Right hindlimb (tissue), 1 donor: ENCODE measurements around the gene FBXL20.
"Not testable (repeated sequence)": the region's sequence is repeated elsewhere in the genome, so short reads cannot be mapped to it uniquely, and the experiment has no call there.

Source experiments
- DNase-seq: peaks from one replicate; pipeline ENCODE4 v3.0.0-alpha.2; 2018

The FBXL20 gene, protein sequence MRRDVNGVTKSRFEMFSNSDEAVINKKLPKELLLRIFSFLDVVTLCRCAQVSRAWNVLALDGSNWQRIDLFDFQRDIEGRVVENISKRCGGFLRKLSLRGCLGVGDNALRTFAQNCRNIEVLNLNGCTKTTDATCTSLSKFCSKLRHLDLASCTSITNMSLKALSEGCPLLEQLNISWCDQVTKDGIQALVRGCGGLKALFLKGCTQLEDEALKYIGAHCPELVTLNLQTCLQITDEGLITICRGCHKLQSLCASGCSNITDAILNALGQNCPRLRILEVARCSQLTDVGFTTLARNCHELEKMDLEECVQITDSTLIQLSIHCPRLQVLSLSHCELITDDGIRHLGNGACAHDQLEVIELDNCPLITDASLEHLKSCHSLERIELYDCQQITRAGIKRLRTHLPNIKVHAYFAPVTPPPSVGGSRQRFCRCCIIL

DNA sequence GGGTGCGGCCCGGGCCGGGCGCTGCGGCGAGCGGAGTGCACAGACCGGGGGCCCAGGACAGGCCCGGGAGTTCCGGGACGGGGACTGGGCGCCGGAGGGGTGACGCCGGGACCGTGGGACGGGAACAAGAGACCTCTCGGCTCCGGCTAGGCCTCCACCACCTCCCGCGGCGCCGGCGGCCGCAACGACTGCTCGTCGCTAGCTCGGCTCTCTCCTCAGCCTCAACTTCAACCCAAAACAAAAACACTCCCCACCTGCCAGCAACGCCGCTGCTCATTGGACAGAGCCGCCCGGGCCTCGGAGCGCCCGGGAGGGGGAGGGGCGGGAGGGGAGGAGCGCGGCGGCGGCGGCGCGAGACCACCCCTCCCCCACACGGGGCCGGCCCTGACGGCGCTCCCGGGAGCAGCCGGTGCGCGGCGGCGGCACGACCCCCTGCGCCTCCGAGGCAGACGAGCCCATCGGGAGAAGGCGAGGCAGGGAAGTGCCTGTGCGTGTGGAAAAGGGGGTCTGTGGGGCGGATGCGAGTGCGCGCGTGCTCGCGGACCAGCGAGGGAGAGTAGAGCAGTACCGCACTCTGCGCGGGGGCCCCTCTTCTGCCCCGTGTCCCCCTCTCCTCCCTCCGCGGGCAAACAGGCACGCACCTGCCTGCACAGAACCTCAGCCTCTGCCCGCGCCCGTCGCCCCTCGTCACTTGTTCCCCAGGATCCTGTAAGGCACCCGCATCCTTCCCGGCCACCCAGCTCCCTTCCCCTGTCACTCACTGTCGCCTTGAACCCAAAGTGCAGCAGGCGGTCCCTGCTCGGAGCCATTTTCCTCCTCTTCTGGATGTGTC, at the start of gene FBXL20:
Gene FBXL20, minus strand, starts transcription at position 215 of the 832 bp plus-strand sequence. CDS start 224 bp downstream, outside the sequence.
- peak; percentile 95 for DNase-seq

DNA sequence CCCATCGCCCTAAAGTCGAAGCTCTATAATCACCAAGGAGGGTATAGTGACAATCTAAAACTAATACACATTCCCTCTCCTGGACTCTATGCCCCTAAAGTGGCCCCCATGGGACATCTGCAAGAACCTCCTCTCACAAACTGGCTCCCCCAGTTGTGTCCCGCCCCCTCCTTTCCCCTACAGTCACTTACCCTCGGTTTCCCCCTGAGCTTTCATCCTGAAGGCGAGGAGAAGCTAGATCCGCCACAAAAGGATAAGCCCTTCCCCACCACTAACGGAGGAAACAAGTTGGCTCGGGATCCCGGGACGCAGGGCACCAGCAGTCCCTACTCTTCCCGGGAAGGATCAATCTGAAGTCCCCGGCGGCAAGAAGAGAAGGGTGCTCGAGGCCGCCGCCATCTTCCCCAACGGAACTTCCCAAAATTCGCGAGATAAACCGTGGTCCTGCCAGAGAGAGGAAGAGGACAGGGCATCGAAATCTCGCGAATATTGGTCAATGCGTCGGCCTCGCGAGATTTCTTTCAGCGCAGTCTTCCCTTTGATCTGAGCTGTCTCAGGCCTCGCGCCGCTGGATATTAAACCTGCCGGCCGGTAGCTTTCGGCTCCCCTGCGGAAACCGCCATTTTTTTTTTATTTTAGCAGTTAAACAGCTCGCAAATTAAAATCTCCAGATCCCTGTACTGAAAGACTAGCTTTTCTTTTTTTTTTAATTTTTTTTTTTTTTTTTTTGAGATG, 49.6 kb upstream of the FBXL20 start, which contains the start of gene MED1:
Gene MED1, minus strand, starts transcription at position 417 of the 735 bp plus-strand sequence. Its CDS starts 201 bp downstream, at position 216.
- DNase-seq = peak; percentile 97

DNA sequence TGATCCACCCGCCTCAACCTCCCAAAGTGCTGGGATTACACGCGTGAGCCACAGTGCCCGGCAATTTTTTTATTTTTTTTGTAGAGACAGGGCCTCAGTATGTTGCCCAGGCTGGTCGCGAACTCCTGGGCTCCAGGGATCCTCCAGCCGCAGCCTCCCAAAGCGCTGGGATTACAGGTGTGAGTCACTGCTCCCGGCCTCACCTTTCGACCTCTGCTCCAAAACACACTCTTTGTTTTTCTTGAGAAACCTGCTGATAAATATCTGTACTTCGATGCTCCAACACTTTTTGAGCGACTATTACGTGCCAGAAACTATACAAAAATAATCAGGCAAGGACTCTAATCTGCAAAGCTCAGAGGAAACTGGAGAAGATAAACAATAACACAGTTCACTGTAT, 48.6 kb upstream of the FBXL20 start:
- DNase-seq = no peak

DNA sequence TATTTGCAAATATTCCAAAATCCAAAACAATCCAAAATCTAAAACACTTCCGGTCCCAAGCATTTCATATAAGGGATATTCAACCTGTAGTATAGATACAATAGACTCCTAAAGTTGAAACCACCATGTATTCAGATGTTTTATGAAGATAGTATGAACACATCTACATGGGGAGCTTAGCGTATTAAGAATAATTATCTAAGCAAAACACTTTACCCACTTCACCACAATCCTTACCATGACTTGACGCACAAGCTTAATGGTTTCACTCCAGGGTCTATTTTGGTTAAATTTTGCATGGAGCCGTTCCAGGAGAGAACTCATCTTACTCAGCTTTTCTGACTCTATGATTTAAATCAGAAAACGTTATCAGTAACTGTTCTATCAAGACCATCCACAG, 46.1 kb upstream of the FBXL20 start:
- DNase-seq = no peak

DNA sequence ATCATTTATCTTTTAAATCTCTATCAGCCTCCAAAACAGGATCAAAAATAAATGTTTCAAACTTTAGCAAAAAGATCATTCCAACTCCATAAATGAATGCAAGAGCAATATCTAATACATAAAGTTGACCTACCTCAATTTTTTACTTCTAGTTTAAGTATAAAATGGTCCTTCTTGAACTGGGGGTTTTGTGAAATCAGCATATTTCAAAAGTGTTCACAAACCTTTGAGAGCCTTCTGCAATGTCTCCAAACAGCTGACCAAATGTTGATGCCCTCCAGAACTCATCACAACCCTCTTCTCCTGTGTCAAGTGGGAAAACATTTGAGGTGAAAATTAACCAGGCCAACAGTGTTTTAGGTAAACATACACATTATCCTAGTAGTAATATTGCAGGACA, 41.9 kb upstream of the FBXL20 start:
- no peak for DNase-seq

DNA sequence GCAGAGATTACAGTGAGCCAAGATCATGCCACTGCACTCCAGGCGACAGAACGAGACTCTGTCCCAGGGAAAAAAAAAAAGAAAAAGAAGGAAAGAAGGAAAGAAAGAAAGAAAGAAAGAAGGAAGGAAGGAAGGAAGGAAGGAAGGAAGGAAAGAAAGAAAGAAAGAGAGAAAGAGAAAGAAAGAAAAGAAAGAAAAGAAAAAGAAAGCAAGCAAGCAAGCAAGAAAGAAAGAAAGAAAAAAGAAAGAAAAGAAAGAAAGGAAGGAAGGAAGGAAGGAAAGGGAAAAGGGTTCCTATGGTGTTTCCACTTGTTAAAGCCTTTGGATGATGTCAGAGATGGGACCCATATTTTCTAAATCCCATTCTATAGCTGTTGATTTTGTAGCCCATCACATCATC, 38.4 kb upstream of the FBXL20 start:
- not testable (repeated sequence) for DNase-seq

DNA sequence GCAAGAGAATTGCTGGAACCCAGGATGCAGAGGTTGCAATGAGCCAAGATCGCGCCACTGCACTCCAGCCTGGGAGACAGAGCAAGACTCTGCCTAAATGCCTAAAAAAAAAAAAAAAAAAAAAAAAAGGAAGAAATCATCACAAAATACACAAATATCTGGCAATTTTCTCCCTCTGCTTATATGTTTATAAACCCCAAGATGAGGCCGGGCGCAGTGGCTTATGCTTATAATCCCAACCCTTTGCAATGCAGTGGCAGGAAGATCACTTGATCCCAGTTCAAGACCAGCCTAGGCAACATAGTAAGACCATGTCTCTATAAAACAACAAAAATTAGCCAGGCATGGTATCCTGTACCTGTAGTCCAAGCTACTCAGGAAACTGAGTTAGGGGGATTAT, 28.2 kb upstream of the FBXL20 start:
- DNase-seq = no peak

DNA sequence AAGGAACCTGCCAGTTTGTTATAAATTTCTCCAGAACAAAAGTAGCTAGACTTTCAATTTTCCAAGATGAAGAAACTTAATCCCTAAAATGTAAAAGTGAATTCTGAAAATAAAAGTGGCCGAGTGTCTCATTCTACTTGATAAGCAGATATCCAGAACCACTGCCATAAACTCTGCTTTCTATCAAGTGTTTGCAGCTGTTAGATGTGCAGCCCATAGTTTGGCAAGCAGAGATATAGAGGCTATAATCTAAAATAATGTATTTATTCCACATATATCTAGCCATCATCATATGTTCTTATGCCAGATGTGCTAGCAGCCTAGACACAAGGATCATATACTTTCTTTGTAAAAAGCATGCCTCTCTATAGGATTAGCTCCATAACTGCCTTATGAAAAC, 14.7 kb upstream of the FBXL20 start:
- no peak for DNase-seq

DNA sequence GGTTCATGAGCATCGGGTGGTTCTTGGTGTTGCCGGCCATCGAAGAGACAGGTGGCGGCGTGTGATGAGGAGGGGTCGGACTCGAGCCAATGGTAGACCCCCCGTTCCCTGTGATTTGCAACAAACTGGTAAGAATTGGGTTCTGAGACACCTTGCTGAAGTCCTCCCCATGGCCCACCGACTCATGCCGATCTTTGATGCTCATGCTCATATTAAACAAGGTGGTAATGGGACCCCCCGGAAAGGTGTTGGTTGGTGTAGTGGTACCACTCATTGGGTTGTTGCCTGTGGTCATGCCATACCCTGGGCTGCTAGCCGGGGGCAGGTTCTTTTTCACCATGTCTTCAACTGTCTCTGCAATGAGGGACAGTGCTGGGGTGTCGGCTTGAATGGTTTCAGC, 8.9 kb upstream of the FBXL20 start:
- no peak for DNase-seq

DNA sequence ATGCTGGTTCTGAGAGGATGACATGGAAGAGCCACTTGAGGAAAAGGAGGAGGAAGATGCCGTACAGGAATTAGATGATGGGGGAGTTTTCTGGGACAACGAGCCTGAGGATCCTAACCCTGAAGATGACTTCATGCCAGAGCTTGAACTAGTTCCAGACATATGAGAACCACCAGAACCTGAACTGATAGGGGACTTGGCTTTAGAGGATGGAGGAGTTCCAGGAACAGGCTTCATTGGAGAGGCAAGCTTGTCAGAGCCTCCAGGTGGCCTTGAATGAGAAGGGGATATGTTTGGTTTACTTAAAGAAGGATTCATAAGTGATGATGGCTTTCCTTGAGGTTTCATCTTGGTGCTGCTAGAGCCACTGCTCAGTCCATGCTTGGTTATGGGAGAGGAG, 6.9 kb upstream of the FBXL20 start:
- no peak for DNase-seq

DNA sequence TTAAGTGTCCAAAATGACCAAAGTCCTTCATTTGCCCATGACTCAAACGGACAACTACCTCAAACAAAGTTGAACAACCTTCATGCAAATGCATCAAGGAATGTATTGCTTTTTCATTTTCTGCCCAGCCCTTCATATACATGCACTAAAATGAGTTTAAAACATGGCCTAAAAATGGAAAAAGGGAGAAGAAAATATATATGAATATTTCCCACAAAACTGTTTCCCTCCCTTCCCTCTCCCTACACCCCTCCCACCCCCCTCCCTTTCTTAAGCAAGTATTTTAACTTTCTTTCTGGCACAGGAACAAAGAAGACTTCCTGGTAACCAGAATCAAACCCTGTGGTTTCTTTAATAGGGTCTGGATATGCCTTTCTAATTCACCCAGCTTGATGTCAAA, 5.5 kb upstream of the FBXL20 start:
- no peak for DNase-seq

DNA sequence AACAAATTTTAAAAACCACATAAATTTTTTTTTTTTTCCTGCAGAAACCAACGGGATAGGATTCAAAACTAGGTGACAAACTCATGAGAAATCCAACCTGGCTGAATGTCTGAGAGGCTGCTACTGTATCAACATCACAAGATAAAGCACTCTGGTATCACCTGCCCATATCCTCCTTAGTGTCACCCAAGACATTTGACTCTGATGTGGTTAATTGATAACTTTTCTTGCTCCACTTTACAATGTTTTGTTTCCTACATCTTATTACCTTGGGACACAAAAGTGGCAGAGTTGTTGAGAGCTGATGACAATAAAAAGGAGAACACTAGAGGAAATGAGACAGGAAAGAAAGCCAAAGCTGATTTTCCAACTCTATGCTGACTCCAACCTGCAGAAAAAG, 4.0 kb upstream of the FBXL20 start:
- no peak for DNase-seq

DNA sequence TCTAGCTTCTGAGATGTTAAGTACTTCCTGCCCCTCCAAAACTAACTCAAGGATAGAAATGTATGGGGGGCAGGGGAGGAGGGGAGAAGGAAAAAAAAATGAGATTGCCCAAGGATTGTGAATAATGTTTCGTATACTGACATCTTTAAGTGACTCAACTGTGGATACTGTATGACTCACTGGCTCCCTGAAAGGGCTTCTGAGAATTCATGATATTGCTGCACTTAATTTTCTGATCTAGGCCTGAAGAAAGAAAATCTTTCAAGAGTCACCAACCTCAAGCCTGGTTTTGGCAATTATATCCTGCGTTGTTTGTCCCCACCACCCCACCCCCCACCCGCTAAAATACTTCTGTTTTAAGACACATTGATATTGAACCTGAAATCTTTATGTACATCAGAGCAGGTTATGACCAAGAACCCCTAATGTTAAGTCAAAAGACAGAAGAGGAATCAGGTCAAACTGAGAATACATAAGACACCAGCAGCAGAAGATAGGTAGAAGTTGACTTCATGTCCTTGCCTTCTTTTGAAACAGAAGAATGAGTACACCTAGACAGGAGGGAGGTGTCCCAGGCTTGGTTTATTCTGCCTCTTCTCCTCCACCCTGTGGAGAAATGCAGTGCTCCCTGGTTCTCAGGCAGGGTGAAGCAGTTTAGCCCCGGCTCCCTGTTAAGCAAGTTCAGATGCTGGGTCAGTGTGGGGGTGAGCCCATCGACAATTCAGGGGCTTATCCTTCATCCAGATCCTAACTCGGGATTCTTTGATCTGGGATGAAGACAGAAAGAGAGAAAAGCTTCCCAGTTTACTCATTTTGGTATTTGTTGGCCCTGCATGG, 3.3 kb upstream of the FBXL20 start:
- DNase-seq = no peak

DNA sequence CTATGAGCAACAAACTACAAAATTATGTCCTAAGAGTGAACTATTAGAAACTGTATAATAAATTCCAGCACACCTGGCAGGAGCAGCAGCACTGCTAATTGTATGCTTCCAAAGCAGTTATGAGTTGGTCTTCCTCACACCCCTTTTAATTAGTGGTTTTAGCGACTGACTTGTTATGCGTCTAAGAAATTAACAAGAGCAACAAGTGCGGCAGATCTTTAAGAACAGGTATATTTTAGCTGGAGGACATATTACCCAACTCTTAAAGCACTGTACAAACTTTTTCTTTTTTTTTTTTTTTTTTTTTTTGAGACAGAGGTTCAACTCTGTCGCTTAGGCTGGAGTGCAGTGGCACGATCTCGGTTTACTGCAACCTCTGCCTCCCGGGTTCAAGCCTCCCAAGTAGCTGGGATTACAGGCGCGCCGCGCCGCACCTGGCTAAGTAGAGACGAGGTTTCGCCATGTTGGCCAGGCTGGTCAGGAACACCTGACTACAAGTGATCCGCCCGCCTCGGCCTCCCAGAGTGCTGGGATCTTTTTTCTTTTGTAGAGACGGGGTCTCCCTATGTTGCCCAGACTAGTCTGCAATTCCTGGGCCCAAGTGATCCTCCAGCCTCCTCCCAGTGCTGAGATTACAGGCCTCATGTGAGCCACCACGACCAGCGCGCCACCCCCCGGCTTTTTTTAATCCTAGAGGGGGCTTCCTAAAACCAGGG, 1.6 kb upstream of the FBXL20 start:
- DNase-seq = no peak

DNA sequence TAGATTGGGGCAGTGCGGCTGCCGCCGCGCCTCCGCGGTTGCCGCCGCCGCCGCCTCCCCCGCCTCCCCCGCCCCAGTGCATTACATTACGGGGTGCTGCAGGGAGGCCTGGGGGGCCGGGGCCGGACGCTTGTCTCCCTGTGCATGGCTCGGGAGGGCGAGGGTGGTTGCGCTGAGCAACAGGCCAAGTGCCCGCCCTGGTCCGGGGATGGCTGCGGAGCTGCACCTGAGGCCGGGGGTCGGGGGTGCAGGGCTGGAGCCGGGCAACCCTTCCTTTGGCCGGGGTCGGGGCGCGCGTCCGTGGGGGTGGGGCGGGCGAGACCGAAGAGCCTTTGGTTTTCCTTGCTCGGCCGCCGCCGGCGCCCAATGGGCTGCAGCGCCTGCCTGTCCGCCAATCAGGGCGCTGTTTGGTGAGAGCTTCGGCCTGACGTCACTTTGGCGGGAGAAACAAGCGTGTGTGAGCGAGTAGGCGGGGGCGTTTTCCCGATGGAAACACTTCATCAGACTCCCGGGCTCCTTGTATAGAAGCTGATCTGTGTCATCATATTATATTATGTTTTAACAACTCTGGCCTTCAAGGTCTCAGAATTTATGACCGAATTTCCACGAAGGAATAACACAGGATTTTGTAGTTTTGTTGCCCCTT, 941 bp upstream of the FBXL20 start:
- peak; percentile 95 for DNase-seq

DNA sequence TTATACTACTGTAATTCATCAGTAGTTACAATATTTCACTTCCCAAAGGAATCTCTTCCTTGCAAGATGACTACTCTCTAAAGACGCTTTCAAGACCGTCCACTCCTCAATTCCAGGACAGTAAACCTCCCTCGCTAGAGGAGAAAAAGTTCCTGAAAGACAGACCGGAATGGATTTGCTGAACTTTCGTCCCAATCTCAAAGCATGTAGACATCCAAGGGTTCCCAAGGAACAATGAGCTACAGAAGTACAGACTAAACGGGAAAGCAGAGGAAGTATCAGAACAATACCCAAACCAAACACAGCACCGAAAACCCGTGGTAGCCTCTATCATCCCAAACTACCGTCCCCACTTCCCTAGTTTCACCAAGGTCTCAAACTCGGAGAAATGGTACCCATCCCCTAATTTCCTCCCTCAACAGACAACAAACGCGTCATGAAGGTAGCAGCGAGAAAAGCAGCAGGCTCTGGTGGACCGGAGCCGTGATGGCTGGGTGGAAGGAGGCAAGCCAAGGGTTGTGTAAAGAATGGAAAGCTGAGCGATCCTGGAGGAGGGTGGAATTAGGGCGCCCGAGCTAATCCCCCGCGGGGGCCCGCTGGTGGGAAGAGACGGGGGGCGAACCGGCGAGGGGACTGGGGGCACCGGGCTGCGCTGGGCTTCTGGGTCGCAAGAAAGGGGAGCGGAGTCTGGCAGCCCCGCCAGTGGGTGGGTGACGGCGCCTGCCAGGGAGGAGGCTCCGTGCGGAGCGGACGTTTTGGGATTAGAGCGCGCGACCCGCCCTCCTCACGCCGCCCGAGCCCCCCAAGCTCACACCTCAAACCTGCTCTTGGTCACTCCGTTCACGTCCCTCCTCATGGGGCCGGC, 647 bp downstream of the FBXL20 start:
- DNase-seq = peak; percentile 21

DNA sequence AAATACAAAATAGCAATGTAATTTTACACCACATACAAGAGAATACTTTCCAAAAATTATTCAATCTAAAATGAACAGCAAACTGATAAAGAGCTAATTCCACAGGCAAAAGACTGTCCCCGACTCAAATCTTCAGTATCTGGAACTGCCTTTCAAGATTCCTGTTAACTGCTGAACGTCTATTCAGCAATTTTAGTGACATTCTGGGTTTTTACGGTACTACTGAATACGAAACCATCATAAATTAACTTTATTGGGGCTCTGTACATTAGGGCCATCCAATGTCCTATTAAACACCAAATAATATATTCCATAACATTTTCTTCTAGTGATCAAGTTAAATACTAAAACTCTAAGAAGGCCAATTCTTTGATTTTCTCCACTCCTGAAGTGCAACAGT, 1.6 kb downstream of the FBXL20 start:
- no peak for DNase-seq

DNA sequence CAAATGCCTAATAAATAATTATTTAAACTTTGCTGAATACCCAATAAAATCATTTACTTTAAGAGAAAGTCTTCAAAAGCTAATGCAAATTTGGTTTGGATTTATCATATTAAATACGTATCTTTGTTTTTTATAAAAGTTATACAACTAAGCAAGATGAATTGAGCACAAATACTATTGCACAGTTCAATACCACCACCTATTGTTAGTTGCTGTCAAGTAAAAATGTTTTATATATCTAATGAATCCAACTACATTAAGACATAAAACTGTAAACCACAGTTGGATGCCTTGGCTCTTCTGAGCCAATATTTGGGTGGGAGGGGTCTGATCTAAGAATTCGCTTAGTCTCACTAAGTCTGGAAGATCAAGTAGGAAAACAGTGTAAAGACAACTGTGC, 7.7 kb downstream of the FBXL20 start:
- DNase-seq = no peak

DNA sequence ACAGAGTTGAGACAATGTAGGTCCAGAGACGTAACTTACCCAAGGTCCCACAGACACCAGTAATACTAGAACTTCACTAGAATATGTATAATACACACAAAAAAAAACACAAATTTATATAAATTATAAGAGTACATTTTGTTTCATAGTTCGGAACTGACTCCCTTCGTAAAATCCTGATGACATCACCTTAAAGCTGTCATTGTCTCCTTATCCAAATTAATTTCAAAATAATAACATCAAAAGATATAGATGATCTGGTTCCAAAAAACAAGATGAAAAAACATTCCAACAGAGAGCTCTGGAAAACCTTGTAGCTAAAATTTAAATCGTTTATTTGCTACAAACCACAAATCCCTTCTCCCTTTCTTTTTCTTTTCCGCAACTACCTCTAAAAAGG, 10.0 kb downstream of the FBXL20 start:
- DNase-seq = no peak

DNA sequence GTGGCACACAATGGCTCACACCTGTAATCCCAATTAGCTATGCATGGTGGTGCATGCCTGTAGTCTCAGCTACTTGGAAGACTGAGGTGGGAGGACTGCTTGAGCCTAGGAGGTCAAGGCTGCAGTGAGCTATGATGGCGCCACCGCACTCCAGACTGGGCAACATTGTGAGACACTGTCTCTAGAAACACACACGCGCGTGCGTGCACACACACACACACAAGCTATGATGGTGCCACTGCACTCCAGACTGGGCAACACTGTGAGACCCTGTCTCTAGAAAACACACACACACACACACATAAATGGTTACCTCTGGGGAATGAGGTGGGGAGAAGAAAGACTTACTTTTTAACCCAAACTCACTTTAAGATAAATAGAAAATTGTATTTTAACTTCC, 16.4 kb downstream of the FBXL20 start:
- no peak for DNase-seq
